ENCODE data around the gene ARHGAP28.

ARHGAP28 gene

DNA sequence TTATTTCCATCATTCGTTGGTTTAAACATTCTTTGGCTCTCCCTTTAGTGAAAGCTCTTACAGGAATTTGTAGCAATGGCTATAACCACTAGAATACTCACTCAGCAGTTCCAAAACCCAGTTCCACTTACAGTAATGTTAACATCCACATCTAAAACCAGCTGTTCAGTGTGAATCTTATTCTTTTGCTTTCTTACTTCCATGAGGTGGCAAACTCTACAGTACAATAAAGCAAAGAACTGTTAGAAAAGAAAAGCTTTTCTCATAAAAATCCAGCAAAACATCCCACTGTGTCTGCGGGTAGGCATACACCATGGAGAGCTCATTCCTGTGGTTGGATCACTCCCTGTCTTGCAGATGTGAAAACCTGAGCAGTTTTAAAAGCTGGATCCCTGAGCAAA is 147.1 kb downstream of the ARHGAP28 start:
- no peak for DNase-seq

DNA sequence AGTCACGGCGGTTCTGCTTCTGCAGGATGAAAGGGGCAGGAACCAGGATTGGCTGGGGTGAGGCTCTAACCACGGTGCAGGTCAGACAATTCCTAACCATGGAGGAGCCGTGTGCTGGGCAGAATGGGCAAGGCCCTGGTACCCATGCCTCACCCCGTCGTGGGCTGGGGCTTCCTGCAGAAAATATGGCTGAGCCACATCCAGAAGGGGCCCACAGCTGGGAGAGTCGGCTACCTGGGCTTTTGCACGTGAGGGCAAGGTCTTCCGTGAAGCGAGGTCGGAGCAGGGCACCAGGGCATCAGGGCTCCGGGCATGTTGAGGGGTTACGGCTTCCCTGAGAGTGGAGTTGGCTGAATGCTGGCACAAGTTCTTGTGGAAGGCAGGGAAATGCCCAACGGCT is 147.8 kb downstream of the ARHGAP28 start:
- DNase-seq, result no peak

DNA sequence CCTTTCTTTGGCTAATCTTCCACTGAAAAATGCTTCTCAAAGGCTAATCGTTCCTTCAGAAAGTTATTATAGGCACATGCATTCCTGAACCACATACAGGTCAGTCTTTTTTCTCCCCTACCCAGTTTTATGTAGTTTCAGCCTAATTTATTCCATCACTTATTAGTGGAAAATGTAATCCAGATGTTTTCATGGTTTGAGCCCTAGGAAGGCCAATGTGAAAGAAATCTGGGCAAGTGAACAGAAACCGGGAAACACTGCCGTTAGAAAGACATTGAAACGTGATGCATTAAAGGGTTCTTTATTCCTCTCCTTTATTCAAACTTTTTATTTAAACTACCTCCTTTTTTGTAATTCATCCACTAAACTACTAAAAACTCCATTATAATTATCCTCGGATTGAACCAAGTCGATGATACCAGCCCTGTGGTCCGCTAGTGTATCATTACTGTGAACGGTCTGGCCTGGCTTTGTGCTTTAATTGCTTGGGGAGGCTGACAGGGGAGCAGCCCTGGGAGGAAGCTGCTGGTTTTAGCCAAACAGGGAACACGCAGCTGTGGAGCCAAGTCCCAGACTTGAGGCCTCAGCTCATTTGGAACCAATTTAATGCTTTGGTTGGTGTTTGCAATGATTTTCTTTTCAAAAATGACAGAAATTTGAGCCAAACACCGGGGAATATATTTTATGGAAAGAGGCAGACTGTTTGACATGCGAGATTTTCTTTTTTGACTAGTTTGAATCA is 149.2 kb downstream of the ARHGAP28 start:
- DNase-seq, result no peak

DNA sequence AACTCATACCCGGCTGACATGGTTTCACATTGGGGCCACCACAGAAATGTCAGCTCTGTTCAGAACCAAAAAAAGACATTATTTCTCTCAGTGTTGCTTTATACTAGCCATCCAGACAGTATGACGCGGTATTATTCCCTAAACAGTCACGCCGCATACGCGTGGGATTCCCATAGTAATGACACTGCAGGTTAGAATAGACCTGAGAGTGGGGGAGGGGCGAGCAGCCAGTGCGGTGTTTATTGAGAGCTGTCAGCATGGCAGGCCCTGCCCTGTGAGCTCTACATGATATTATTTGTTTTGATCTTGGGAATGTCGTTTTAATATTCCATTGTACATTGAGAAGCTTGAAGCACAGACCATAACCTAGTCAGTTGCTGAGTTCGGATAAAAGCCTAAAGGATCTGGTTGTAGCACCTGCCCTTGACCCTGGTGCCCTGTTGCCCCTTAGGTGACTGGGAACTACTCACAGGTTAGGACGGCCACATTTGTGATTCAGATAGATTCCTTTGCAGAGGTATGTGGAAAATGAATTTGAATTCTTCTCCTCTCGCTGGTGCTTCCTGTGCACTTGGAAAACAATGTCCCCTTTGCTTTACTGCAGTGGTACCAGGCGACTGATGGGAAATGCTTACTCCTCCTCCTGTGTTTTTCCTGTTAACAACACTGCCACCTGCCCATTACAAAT is 150.1 kb downstream of the ARHGAP28 start:
- no peak for DNase-seq

DNA sequence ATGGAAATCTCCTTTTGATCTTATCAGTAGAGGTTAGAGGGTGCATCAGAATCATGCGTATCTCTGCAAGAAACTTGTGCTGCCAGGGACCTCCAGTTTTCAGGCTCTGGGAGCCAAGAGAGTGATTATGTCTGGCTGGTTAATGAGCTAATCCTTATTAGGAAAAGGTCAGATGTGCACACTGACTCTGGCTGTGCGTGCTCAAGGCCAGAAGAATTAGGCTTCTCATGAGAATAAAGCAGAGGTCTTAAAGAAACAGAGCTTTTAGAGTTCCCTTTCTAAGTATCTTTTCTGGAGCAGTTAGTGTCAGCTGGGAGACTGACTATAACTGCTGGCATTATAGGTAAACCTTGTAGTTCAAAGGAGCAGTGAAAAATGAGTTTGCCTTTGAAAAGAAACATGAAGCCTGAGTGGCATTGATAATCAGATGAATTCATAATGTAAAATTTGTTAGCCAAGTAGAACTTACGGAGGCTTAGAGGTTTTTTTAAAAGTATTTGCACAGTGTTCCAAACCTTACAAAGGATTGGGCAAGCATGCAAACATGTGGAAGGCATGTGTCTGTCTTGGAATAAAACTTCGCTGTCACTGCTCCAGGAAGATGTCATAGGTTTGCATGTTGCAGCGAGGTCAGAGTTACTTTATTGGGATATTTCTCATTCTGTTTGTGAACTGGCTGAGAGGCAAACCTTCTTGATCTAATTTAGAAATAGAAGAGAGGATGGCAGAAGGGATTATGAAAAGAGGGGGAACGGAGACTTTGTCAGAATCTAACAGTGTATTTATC is 151.7 kb downstream of the ARHGAP28 start:
- no peak for DNase-seq

DNA sequence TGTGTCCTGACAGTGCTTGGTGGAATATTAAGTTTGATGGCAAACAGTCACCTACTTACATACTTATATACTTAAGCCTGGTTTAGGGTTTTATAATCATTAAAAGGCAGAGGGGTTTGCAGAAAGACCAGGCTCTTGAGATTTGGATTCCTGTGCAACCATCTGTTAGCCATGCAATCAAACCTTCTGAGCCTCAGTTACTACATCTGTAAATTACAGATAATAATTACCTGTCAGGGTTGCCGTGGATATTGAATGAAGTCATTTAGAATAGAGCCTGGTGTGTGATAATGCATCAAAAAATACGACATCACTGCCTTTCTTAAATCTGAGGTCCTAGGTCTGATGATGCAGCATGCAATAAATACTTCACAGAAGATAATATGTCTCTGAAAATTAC is 152.9 kb downstream of the ARHGAP28 start:
- DNase-seq, result no peak

DNA sequence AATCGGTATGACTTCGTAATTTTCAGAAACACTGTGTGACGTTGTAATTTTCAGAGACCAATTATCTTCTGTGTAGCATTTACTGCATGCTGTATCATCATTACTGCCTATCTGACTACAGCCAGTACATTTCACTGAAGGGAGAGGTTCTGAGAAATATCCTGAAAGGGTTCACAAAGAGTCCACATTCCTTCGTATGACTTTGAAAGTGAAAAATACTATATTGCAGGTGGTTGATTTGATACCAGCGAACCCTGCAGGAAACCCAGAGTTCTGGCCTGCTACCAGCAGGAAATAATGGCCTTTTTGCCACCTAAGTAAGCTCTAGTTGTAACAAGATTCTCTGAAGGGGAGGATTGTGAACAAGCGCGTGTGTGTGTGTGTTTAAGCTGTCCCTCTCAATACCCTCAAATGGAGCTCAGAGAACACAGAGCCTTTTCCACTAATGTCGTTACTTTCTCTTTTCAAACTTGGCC is 155.5 kb downstream of the ARHGAP28 start:
- DNase-seq, result no peak

DNA sequence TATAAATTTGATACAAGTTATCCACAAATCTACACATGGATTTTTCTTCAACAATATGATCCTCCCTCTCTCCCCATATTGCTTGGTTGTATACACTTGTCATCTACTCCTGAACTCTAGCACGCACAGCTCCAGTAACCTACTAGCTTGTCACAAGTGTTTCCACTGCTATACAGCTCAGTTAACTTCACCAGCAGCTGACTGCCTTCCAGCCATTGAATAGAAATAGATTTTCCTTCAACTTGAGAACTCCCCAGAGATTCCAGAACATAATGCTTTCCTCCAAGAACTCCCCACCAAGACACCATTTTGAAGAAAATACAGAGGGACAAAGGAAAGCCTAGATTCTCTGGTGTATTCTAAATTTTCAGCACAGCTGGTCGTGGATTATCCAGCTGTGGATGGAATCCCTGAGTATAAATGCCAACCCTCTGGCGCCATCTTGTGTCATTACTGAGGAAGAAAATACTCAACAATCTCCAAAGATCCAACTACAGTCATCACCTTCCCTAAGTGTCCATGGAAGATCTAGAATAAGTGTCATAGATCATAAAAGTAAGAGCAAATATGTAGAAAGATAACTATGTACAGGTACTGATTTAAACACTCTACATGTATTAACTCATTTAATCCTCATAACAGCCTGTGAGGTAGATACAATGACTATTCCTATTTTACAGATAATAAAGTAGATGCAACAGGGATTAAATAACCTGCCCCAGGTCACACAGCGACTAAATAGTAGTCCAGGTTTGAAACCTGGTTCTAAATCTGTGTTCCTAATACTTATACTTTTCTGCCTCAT is 156.7 kb downstream of the ARHGAP28 start:
- peak; percentile 1 to 33 for DNase-seq

DNA sequence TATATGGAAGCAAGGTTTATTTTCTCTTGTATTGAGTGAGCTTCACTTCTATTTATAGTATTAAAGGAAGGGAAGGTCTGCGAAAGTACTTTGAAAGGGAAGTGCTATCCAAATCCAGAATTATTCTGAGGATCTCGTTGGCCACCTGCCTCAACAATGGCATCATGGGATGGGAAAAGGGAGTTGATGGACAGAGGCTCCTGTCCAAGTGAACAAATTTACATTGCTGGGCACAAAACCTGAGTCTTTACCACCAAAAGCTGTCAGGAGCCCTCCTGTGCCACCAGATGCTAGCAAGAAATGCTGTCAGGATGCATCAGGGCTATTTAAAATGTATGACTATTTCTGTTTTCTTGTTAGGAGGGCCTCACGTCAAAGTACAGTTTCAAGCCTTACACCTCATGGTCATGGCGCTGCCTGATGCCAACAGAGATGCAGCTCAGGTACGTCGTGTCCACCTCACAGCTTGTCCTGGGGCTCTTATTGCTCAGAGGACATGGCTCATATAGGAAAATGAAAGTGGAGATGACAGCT is 157.3 kb downstream of the ARHGAP28 start:
- no peak for DNase-seq

DNA sequence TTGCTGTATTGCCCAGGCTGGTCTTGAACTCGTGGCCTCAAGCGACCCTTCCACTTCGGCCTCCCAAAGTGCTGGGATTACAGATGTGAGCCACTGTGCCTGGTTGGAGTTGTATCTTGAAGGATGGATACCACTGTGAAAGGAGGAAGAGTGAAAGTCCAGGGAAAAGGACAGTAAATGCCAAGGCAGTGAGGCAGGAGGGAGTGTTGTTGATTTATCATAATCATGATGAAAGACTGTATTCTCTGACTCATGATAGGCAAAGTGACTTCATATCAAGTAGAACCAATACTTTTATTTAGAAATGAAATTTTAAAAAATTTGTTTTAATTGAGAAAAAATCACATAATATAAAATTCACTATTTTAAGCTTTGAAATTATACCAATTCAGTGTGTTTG is 162.3 kb downstream of the ARHGAP28 start:
- DNase-seq, result no peak

DNA sequence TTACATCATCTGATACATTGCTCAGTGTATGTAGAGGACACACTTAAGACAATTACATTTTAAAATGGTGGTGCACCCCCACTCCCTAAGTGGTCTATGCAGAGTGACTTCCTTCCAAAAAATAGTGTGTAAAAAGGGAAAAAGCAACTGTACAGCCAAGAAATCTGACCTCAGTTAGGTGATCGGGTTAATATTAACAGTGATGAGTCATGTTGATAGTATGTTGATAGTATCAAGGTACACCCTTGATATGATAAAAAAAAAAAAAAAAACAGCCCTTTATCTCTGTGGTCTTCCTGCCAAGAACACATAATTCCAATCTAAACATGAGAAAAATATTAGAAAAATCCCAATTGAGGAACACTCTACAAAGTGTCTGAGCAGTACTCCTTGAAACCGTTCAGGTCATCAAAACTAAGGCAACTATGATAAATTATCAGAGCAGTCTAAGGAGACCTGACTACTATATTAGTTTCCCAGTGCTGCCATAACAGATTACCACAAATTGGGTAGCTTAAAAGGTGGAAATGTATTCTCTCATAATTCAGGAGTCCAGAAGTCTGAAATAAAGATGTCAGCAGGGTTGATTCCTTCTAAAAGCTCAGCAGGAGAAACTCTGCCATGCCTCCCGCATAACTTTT is 171.9 kb downstream of the ARHGAP28 start:
- DNase-seq, result no peak

DNA sequence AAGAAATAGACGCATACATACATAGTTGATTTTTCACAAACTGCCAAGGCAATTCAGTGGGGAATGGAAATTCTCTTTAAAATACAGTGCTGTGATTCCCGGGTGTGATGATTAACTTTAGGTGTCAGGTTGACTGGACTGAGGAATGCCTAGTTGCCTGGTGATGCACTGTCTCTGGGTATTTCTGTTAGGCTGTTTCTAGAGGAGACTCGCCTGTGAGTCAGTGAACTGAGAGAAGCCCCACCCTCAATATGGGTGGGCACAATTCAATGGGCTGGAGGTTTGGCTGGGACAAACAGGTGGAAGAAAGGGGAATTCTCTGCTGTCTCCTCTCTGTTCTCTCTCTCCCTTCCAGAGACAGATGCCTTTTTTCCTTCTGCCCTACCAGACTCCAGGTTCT is 187.6 kb downstream of the ARHGAP28 start:
- DNase-seq, result no peak

DNA sequence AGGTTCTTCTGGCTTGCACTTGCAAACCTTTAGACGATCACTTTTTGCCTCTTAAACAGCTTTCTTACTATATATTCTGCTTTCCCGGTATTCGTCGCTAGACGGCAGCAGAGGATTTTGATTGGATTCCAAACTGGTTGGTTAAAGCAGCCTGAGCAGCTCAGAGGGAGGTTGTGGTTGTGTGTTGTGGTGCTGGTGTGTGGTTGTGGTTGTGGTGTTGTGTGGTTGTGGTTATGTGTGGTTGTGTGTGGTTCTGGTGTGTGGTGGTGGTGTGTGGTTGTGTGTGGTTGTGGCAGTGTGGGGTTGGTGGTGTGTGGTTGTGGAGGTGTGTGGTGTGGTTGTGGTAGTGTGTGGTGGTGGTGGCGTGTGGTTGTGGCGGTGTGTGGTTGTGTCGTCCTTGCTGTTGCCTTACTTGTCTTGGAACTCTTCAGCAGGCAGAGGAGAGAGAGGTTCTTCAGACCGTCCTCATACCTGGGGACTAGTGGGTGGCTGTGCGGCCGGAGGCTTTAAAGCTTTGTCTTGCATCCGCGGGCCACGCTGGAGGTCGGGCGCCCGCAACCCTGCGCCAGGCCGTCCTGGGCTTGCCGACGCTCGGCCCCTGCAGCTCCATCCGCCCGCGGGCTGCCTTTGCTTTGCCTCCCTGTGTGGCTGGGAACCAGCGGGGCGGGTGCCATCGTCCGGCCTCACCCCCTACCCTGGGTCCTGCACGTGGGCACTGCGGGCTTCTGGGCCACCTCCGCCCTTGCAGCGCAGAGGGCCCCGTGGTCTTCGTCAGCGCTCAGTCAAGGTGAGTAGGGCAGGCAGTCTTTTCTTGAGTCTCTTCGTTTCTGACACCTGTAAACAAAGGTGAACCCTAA is 190.8 kb downstream of the ARHGAP28 start:
- DNase-seq, result peak; percentile 15 to 45

DNA sequence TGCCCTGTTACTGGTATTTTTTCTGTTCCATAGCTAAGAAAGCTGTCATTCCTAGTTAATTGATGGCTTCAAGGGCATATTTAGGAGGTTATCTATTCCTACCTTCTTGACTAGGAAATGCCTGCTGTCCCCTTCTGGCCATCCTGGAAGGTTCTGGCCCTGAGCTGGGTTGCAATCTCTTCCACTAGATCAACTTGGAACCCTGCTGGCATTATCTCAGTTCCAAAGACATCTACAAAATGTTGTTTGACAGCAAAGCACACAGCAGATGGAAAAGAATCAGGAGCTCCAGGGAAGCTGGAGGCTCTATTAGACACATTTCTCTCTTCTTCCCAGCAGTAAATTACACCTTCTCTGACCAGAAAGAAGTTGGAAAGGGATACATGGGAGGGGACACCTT is 192.1 kb downstream of the ARHGAP28 start:
- DNase-seq, result no peak

DNA sequence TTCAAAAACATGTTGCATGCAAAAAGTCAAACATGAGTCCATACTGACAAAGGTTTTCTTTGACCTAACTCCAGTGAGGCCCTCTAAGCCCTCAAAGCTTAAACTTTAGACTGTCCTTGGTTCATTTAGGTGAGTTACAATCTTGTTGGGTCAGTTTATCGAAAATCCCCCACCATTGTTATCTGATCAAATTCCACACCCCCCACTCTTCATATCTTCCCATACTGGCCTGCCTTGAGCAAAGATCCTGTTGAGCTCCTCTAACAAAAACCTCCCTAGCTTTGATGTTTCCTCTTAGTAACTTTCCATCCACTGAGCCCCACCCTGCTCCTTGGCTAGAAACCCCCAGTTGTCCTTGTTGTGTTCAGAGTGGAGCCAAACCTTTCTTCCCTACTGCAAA is 193.7 kb downstream of the ARHGAP28 start:
- DNase-seq, result no peak

DNA sequence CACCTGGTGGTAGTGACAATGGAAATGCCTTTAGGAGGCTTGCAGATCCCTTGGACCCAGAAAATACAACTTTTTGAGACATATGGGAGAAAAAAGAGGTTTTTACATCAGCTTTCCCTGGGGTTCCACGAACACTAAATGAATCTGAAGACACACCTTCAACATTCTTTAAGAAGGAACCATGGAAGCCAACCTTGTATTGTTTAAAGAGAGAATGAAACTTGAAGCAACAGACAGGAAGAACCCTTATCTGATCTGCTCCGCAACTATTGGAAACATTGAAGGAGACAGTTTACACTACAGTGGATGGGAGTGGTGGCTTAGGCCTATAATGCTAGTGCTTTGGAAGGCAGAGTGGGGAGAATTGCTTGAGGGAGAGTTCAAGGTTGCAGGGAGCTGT is 197.6 kb downstream of the ARHGAP28 start:
- no peak for DNase-seq

DNA sequence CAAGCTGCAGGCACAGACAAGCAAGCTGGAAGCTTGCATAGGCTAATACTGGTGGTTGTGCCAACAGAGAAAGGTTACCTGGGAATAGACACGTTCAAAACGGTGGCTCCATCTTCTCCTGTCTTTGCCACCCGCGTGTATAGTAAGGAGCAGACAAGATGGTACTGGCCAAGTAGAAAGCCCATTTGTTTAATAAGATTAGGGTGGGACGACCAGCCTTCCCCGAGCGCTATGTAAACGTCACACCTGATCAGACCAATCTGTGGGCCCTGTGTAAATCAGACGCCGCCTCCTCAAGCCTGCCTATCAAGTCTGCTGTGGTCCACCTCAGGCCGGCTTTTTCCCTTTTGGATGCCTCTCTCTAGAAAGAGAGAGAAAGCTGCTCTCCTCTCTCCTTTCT is 198.8 kb downstream of the ARHGAP28 start:
- no peak for DNase-seq

DNA sequence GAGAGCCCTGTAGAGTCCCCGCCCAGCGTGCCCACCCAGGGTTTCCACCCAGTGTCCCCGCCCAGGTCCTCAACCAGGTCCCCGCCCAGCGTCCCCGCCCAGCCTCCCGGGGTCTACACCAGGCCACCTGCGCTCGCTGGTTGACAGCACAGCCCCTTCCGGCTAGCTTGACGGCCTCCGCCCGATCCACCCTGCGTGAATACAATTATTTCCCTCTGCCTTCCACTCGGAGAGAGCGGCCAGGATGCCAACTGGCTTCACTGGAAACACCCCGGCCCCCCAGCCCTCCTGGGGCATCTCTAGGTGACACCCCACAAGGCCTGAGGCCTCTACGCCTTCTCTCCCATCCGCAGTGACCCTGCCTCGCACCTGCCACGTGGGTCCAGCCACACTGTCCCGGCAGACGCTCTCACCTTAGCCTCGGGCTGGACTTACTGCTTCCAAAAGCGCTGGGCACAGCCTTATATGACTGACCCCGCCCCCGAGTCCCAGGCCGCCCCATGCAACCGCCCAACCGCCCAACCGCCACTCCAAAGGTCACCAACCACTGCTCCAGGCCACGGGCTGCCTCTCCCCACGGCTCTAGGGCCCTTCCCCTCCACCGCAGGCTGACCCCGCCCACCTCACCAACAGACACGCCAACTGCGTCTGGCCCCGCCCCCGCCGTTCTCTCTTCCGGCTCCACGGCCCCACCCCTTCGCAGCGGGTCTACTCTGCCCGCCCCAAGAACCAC is 200.0 kb downstream of the ARHGAP28 start:
- no peak for DNase-seq

DNA sequence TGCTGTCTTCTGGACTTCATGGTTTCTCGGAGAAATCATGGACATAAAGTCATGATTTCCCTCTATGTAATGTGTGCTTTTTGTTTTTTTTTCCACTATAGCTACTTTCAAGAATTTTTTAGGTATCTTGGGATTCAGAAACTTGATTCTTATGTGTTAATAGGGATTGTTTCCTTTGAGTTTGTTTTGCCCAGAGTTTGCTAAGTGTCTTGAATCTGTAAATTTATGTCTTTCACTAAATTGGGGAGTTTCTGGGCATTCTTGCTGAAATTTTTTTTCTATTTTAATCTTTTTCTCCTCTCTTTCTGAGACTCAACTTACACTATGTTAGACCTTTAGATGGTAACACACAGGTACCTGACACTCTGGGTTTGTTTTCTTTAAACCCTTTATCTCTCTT is 205.3 kb downstream of the ARHGAP28 start:
- DNase-seq, result no peak

DNA sequence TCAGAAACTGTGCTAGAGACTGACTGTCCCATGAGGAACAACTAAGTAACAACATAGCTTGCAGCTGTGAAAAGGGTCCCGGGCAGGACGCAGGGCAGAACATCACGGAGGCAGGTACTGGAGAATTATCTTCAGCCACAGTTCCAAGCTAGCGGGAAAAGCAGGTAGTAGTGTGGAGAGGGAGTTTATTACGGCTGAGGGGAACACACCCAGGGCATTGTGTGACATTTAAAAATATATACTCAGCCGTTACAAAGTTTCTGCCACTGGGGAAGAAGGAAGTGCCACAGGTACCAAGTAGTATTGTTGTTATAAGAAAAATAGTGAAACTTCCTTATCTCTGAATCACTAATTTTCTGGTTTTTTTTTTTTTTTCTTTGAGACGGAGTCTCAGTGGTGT is 208.5 kb downstream of the ARHGAP28 start:
- DNase-seq, result no peak
